Central memory CD4-positive, alpha-beta T cell (primary cell): ENCODE data around the gene SYCP2L.

Source experiments
- DNase-seq: peaks from one replicate; pipeline ENCODE4 v3.0.0; 2022

Gene SYCP2L

GRCh38 chr6:11012295-11012754, 125.5 kb downstream of the SYCP2L start:
- DNase-seq: no peak

GRCh38 chr6:11012976-11013720, 126.3 kb downstream of the SYCP2L start:
- no peak for DNase-seq

- no peak for DNase-seq
Observed at GRCh38 chr6:11013721-11014070, 126.8 kb downstream of the SYCP2L start.

- DNase-seq: no peak
Observed at GRCh38 chr6:11015102-11015501, 128.2 kb downstream of the SYCP2L start.

- DNase-seq: no peak
Observed at GRCh38 chr6:11016452-11016851, 129.6 kb downstream of the SYCP2L start.

GRCh38 chr6:11017090-11017489, 130.2 kb downstream of the SYCP2L start:
- DNase-seq: no peak

- no peak for DNase-seq
Observed at GRCh38 chr6:11018225-11018624, 131.4 kb downstream of the SYCP2L start.

- DNase-seq: no peak
Observed at GRCh38 chr6:11021003-11021402, 134.2 kb downstream of the SYCP2L start.

- no peak for DNase-seq
Observed at GRCh38 chr6:11021714-11022113, 134.9 kb downstream of the SYCP2L start.

- DNase-seq: no peak
Observed at GRCh38 chr6:11023032-11023431, 136.2 kb downstream of the SYCP2L start.
